A549 (cell line): ENCODE results near the gene LRTM2. TPM values are rescaled to one million over a fixed set of nuclear protein-coding genes. Genes with fewer than 3 reads are reported as not detected.

Experiments used
- ATAC-seq, 2 experiments: fragments of 200-7000 bp in 1 of 2; fragments of >200 bp in 1 of 2; cut with Nextera tagmentation in 1 of 2; cut with Tn5 transposase in 1 of 2; 3 replicates each; pipeline versions ENCODE4 v1.8.0 to v1.9.1; 2018 to 2020; ENCODE audit warnings: mild to moderate bottlenecking in 1 of 2, moderate library complexity in 1 of 2
- CTCF ChIA-PET: fragments of 300-600 bp; sonication (Branson Sonifier 250); formaldehyde crosslinking; extraction: SDS; loops from one replicate; lab custom pipeline; 2021; ENCODE audit warnings: antibody characterized with exemption, inconsistent platforms; lab: Yijun Ruan, JAX
- POLR2A ChIA-PET: fragments of 350-600 bp; formaldehyde crosslinking; extraction: SDS; loops from one replicate; lab custom pipeline; 2021; ENCODE audit warnings: antibody characterized with exemption, inconsistent platforms; lab: Yijun Ruan, JAX
- DNase-seq, 2 experiments: peaks; one replicate each; pipeline versions ENCODE4 v3.0.0 to v3.0.0-alpha.2; 2011 to 2016; ENCODE audit warnings: low read depth in 1 of 2, low spot score in 1 of 2
- FAIRE-seq: peaks from 2 replicates; lab custom pipeline; 2011; peaks lifted over from hg19 to GRCh38; lab: Jason Lieb, UNC
- H3K27ac ChIP-seq, 2 experiments: fragments of >200 bp; sonication (Bioruptor Twin); formaldehyde crosslinking; 3 replicates each; pipeline ENCODE4 v1.5.1; 2016 to 2017
- H3K4me1 ChIP-seq: fragments of >200 bp; sonication (Bioruptor Twin); formaldehyde crosslinking; 3 replicates; pipeline ENCODE4 v1.6.1; 2016
- H3K4me2 ChIP-seq: fragments of >200 bp; sonication (Bioruptor Twin); formaldehyde crosslinking; 3 replicates; pipeline ENCODE4 v1.6.1; 2016
- H3K4me3 ChIP-seq: fragments of >200 bp; sonication (Bioruptor Twin); formaldehyde crosslinking; 3 replicates; pipeline ENCODE4 v1.5.1; 2016
- H3K9me3 ChIP-seq: fragments of >200 bp; sonication (Bioruptor Twin); formaldehyde crosslinking; 3 replicates; pipeline ENCODE4 v1.6.1; 2016
- BCL3 ChIP-seq: fragments of >200 bp; sonication (Bioruptor Twin); formaldehyde crosslinking; IDR thresholded peaks from 3 replicates; pipeline ENCODE4 v1.6.1; 2016
- CEBPB ChIP-seq, 2 experiments: fragments of >200 bp in 1 of 2; sonication (Bioruptor Twin) in 1 of 2; formaldehyde crosslinking in 1 of 2; IDR thresholded peaks; 2 replicates each; pipeline ENCODE4 v1.6.1; 2012 to 2016
- CTCF ChIP-seq: fragments of >200 bp; sonication (Bioruptor Twin); formaldehyde crosslinking; IDR thresholded peaks from 3 replicates; pipeline ENCODE4 v1.5.1; 2016
- E2F6 ChIP-seq: IDR thresholded peaks from 2 replicates; pipeline ENCODE4 v1.6.1; 2012; ENCODE audit warnings: low read depth, borderline replicate concordance
- EHF ChIP-seq: fragments of 250-450 bp; sonication (Bioruptor Pico); IDR thresholded peaks from 2 replicates; pipeline ENCODE4 v1.5.0; 2020; ENCODE audit warnings: mild to moderate bottlenecking
- EP300 ChIP-seq, 2 experiments: fragments of >200 bp; sonication (Bioruptor Twin); formaldehyde crosslinking; IDR thresholded peaks; 2 replicates in 1 of 2; 3 replicates in 1 of 2; pipeline ENCODE4 v1.6.1; 2016 to 2017
- FOSB ChIP-seq: fragments of 250-450 bp; sonication (Bioruptor Pico); IDR thresholded peaks from 2 replicates; pipeline ENCODE4 v1.5.0; 2020; ENCODE audit warnings: mild to moderate bottlenecking, moderate library complexity
- FOXS1 ChIP-seq: fragments of 250-450 bp; sonication (Bioruptor Pico); IDR thresholded peaks from 2 replicates; pipeline ENCODE4 v1.5.0; 2020; ENCODE audit warnings: mild to moderate bottlenecking, moderate library complexity
- HEYL ChIP-seq: fragments of 250-450 bp; sonication (Bioruptor Pico); IDR thresholded peaks from 2 replicates; pipeline ENCODE4 v1.8.0; 2021; ENCODE audit warnings: mild to moderate bottlenecking, moderate library complexity
- HOXB5 ChIP-seq: fragments of 250-450 bp; sonication (Bioruptor Pico); IDR thresholded peaks from 2 replicates; pipeline ENCODE4 v1.5.0; 2020; ENCODE audit warnings: mild to moderate bottlenecking, moderate library complexity
- JUN ChIP-seq, 2 experiments: fragments of >200 bp; sonication (Bioruptor Twin); formaldehyde crosslinking; IDR thresholded peaks; 2 replicates in 1 of 2; 3 replicates in 1 of 2; pipeline ENCODE4 v1.6.1; 2016 to 2017
- JUNB ChIP-seq: fragments of >200 bp; sonication (Bioruptor Twin); formaldehyde crosslinking; IDR thresholded peaks from 2 replicates; pipeline ENCODE4 v1.6.1; 2016
- KDM1A ChIP-seq: fragments of 200-600 bp; sonication (generic); IDR thresholded peaks from 2 replicates; pipeline ENCODE4 v1.6.1; 2016; ENCODE audit warnings: low read depth, mild to moderate bottlenecking
- MAFK ChIP-seq: fragments of 450-650 bp; IDR thresholded peaks from 2 replicates; pipeline ENCODE4 v1.6.1; 2014; ENCODE audit not compliant: partially characterized antibody
- MAX ChIP-seq: IDR thresholded peaks from 2 replicates; pipeline ENCODE4 v1.6.1; 2012
- MAZ ChIP-seq: fragments of 150-350 bp; IDR thresholded peaks from 2 replicates; pipeline ENCODE4 v1.6.1; 2014; ENCODE audit warnings: antibody characterized with exemption, low read depth, low read length, borderline replicate concordance
- MYC ChIP-seq: IDR thresholded peaks from 2 replicates; pipeline ENCODE4 v1.6.1; 2012; ENCODE audit warnings: mild to moderate bottlenecking, inconsistent platforms, low read length, improper control_type of control experiment, borderline replicate concordance
- PBX3 ChIP-seq: IDR thresholded peaks from 2 replicates; pipeline ENCODE4 v1.6.1; 2012
- PHF8 ChIP-seq: fragments of 200-600 bp; sonication (generic); IDR thresholded peaks from 2 replicates; pipeline ENCODE4 v1.6.1; 2016; ENCODE audit warnings: low read depth, mild to moderate bottlenecking, antibody characterized with exemption, moderate library complexity, borderline replicate concordance
- POLR2A ChIP-seq: IDR thresholded peaks from 2 replicates; pipeline ENCODE4 v1.6.1; 2012; ENCODE audit warnings: mild to moderate bottlenecking, low read length
- RAD21 ChIP-seq, 2 experiments: fragments of >200 bp in 1 of 2; sonication (Bioruptor Twin) in 1 of 2; formaldehyde crosslinking in 1 of 2; IDR thresholded peaks in 1 of 2; conservative IDR thresholded peaks in 1 of 2; 2 replicates in 1 of 2; 3 replicates in 1 of 2; pipeline ENCODE4 v1.6.1; 2012 to 2018; ENCODE audit warnings: inconsistent platforms in 1 of 2
- RFX5 ChIP-seq: fragments of 450-650 bp; IDR thresholded peaks from 2 replicates; pipeline ENCODE4 v1.7.1; 2014; ENCODE audit warnings: antibody characterized with exemption, mild to moderate bottlenecking, moderate library complexity
- RNF2 ChIP-seq: fragments of 200-600 bp; sonication (generic); IDR thresholded peaks from 2 replicates; pipeline ENCODE4 v1.6.1; 2016; ENCODE audit warnings: low read depth, mild to moderate bottlenecking, antibody characterized with exemption, moderate library complexity, borderline replicate concordance
- SMC3 ChIP-seq: fragments of >200 bp; sonication (Bioruptor Twin); formaldehyde crosslinking; IDR thresholded peaks from 3 replicates; pipeline ENCODE4 v1.6.1; 2018; ENCODE audit warnings: inconsistent platforms
- SREBF2 ChIP-seq: fragments of 450-650 bp; IDR thresholded peaks from 2 replicates; pipeline ENCODE4 v1.6.1; 2014; ENCODE audit warnings: mild to moderate bottlenecking, moderate library complexity
- TP53 ChIP-seq: fragments of 250-450 bp; sonication (Bioruptor Pico); IDR thresholded peaks from 2 replicates; pipeline ENCODE4 v1.5.0; 2021; ENCODE audit warnings: mild to moderate bottlenecking, moderate library complexity
- ZSCAN20 ChIP-seq: fragments of 250-450 bp; sonication (Bioruptor Pico); IDR thresholded peaks from 2 replicates; pipeline ENCODE4 v1.8.0; 2022; ENCODE audit warnings: mild to moderate bottlenecking, moderate library complexity
- WGBS: methylation state at CpG from one replicate; pipeline ENCODE4 v1.1.6; 2017; ENCODE audit errors: missing lambda C conversion rate; 5-methylcytosine and 5-hydroxymethylcytosine counted together
- polyA plus RNA-seq, 4 experiments: library from polyadenylated mRNA; depleted of rRNA in 3 of 4; stranded (reverse); fragments of >200 nt; fragmentation: RNase III in 1 of 4; extraction: RNeasy Plus Mini Kit Qiagen cat#74134 plus additional on column Dnase treatment in 1 of 4; gene quantifications; 2 replicates in 3 of 4; 3 replicates in 1 of 4; pipeline ENCODE4 v1.2.3, GENCODE V29; 2011 to 2017

The LRTM2 gene
- polyA plus RNA-seq, 2 of the 4 experiments (the other 2 are of a cell fraction): not detected

- TF ChIP-seq TP53 (CRISPR knock-in tag): no peak
- TF ChIP-seq RNF2: no peak
- no peak for TF ChIP-seq SREBF2
- no peak for TF ChIP-seq PBX3
- no peak for TF ChIP-seq EHF (CRISPR knock-in tag)
- TF ChIP-seq FOXS1 (CRISPR knock-in tag): no peak
- POLR2A ChIA-PET: interaction anchor here (0.9 kb wide), 1 partner anchor 144 kb away, joined by 7 read pairs; no protein-coding TSS in a partner anchor
- Histone ChIP-seq H3K4me3 (no peak overlapping the region; the same call in 2 of the 3 replicates), H3K4me1 (peaks cover 10% of the 10 kb centered on the region), H3K27ac (peak overlapping the region; percentile 62 to 75; a peak in 5 of 6 replicates), H3K4me2 (peak overlapping the region; percentile 98), H3K9me3 (no peaks in the 10 kb centered on the region)
- FAIRE-seq (no peak), DNase-seq (no peak), ATAC-seq (no peak)
- CTCF ChIA-PET: interaction anchor here (0.6 to 14.6 kb wide), 41 partner anchors 9 to 822 kb away, joined by 3 to 483 read pairs (median 4); partner anchors contain the start of gene CACNA2D4
- WGBS: 71% methylated on average over 19 of the region's 19 CpGs
Measured at GRCh38 chr12:1795221-1795784, 25.1 kb upstream of the LRTM2 start.

GRCh38 chr12:1795785-1796514 is 24.4 kb upstream of the LRTM2 start:
- CTCF ChIA-PET: interaction anchor here (0.6 to 14.6 kb wide), 41 partner anchors 8 to 1688 kb away, joined by 3 to 483 read pairs (median 3); partner anchors contain the start of gene CACNA2D4
- POLR2A ChIA-PET: interaction anchor here (0.9 kb wide), 1 partner anchor 144 kb away, joined by 7 read pairs; no protein-coding TSS in a partner anchor
- peak overlapping the region; percentile 98 for H3K4me2 ChIP-seq
- H3K4me1 ChIP-seq: peaks cover 10% of the 10 kb centered on the region
- no peaks in the 10 kb centered on the region for H3K9me3 ChIP-seq
- 5% methylated on average over 42 of the region's 45 CpGs for WGBS
- H3K4me3 ChIP-seq: peak overlapping the region; percentile 54
- TF ChIP-seq MYC (peak; percentile 56), RNF2 (no peak), CTCF (peak; percentile 98), JUNB (no peak), MAZ (no peak), EP300 (IDR thresholded peaks at IDR 0.05) (no peak), POLR2A (peak; percentile 87), BCL3 (peak; percentile 59; the same call in 1 of the 3 replicates), MAFK (no peak), RAD21 (conservative IDR thresholded peaks at IDR 0.05 in 1 of 2, IDR thresholded peaks at IDR 0.05 in 1 of 2) (peak; percentile 90 to 99), CEBPB (IDR thresholded peaks at IDR 0.05) (no peak), E2F6 (peak; percentile 83; the same call in 1 of the 2 replicates), MAX (peak; percentile 95), SREBF2 (no peak), JUN (IDR thresholded peaks at IDR 0.05) (peak in 1 of 2 experiments; percentile 46; a peak in 1 of 5 replicates), FOSB (CRISPR knock-in tag) (no peak), HOXB5 (CRISPR knock-in tag) (no peak), KDM1A (peak; percentile 62; the same call in 1 of the 2 replicates), PHF8 (no peak), SMC3 (peak; percentile 99), ZSCAN20 (CRISPR knock-in tag) (no peak), RFX5 (no peak), FOXS1 (CRISPR knock-in tag) (no peak), HEYL (CRISPR knock-in tag) (no peak)
- FAIRE-seq (peak; percentile 32), ATAC-seq (peak; percentile 95 to 98), DNase-seq (peak; percentile 85 to 90)
- H3K27ac ChIP-seq: peak overlapping the region; percentile 78 to 85
